Suprapubic skin (tissue), 4 donors: ENCODE results near the gene NAIF1. TPM values are rescaled to one million over a fixed set of nuclear protein-coding genes. Genes with fewer than 3 reads are reported as not detected.

ENCODE experiments used
- DNase-seq, 2 donors: peaks; one replicate each; pipeline ENCODE4 v3.0.0-alpha.2; 2019; ENCODE audit warnings: low spot score in 2 of 2
- H3K27ac ChIP-seq: fragments of 200-600 bp; sonication (generic); one replicate; pipeline ENCODE4 v1.5.1; 2019
- H3K27me3 ChIP-seq: fragments of 200-600 bp; sonication (generic); one replicate; pipeline ENCODE4 v1.5.1; 2019
- H3K36me3 ChIP-seq: fragments of 200-600 bp; sonication (generic); one replicate; pipeline ENCODE4 v1.5.1; 2019
- H3K4me1 ChIP-seq: fragments of 200-600 bp; sonication (generic); one replicate; pipeline ENCODE4 v1.5.1; 2019
- H3K4me3 ChIP-seq: fragments of 200-600 bp; sonication (generic); one replicate; pipeline ENCODE4 v1.5.1; 2019; ENCODE audit warnings: mild to moderate bottlenecking
- H3K9me3 ChIP-seq: fragments of 200-600 bp; sonication (generic); one replicate; pipeline ENCODE4 v1.5.1; 2019
- CTCF ChIP-seq, 2 donors: fragments of 200-600 bp in 1 of 2; fragments of 450-650 bp in 1 of 2; sonication (generic) in 1 of 2; IDR thresholded peaks; one replicate each; pipeline ENCODE4 v1.5.1; 2016 to 2019; ENCODE audit warnings: antibody characterized with exemption in 2 of 2, mild to moderate bottlenecking in 1 of 2, moderate library complexity in 1 of 2
- EP300 ChIP-seq: sonication (generic); formaldehyde crosslinking; IDR thresholded peaks from one replicate; pipeline ENCODE4 v1.6.1; 2017; ENCODE audit warnings: antibody characterized with exemption
- POLR2A ChIP-seq, 2 donors: fragments of 450-650 bp; IDR thresholded peaks; one replicate each; pipeline ENCODE4 v1.6.1; 2017; ENCODE audit warnings: antibody characterized with exemption in 2 of 2, mild to moderate bottlenecking in 2 of 2, moderate library complexity in 2 of 2
- POLR2AphosphoS5 ChIP-seq, 3 donors: sonication (generic); formaldehyde crosslinking; IDR thresholded peaks; one replicate each; pipeline ENCODE4 v1.6.1; 2017; ENCODE audit warnings: antibody characterized with exemption in 3 of 3
- WGBS: methylation state at CpG from one replicate; pipeline ENCODE4 v1.1.5; 2018; 5-methylcytosine and 5-hydroxymethylcytosine counted together
- total RNA-seq, 4 donors: library from RNA; depleted of rRNA; stranded (reverse); fragments of >200 nt; gene quantifications; one replicate each; pipeline ENCODE4 v1.1.0, GENCODE V29; 2016

The NAIF1 gene
- total RNA-seq, 4 donors from 2014 or later: 9.6 to 14.7 (median 12.6) TPM

- WGBS: 100% methylated on average over 2 of the region's 23 CpGs
- TF ChIP-seq CTCF (IDR thresholded peaks at IDR 0.05): no peak
- no peak for TF ChIP-seq EP300
- TF ChIP-seq POLR2AphosphoS5 (IDR thresholded peaks at IDR 0.05): no peak
- no peak for TF ChIP-seq POLR2A (IDR thresholded peaks at IDR 0.05)
- Histone ChIP-seq H3K4me3 (no peak overlapping the region), H3K27ac (no peak overlapping the region), H3K27me3 (no peaks in the 10 kb centered on the region), H3K4me1 (peaks cover 14% of the 10 kb centered on the region), H3K36me3 (peaks cover 60% of the 10 kb centered on the region), H3K9me3 (no peaks in the 10 kb centered on the region)
- peak in 1 of 2 donors; percentile 64 for DNase-seq
Measured at GRCh38 chr9:128106940-128107467, 39.9 kb upstream of the NAIF1 start.

GRCh38 chr9:128106181-128106939, 39.2 kb upstream of the NAIF1 start:
- H3K4me1 ChIP-seq: peaks cover 16% of the 10 kb centered on the region
- no peaks in the 10 kb centered on the region for H3K27me3 ChIP-seq
- no peak for TF ChIP-seq POLR2A (IDR thresholded peaks at IDR 0.05)
- TF ChIP-seq CTCF (IDR thresholded peaks at IDR 0.05): no peak
- TF ChIP-seq EP300: no peak
- TF ChIP-seq POLR2AphosphoS5 (IDR thresholded peaks at IDR 0.05): no peak
- 95% methylated on average over 11 of the region's 23 CpGs for WGBS
- no peak overlapping the region for H3K27ac ChIP-seq
- H3K36me3 ChIP-seq: peaks cover 67% of the 10 kb centered on the region
- no peaks in the 10 kb centered on the region for H3K9me3 ChIP-seq
- DNase-seq: no peak
- H3K4me3 ChIP-seq: no peak overlapping the region

- TF ChIP-seq POLR2AphosphoS5 (IDR thresholded peaks at IDR 0.05) (no peak), POLR2A (IDR thresholded peaks at IDR 0.05) (no peak), EP300 (no peak)
- peaks cover 71% of the 10 kb centered on the region for H3K36me3 ChIP-seq
- no peaks in the 10 kb centered on the region for H3K27me3 ChIP-seq
- no peak for DNase-seq
- peaks cover 23% of the 10 kb centered on the region for H3K4me1 ChIP-seq
- no peaks in the 10 kb centered on the region for H3K9me3 ChIP-seq
- no peak overlapping the region for H3K4me3 ChIP-seq
- H3K27ac ChIP-seq: no peak overlapping the region
- WGBS: 91% methylated on average over 21 of the region's 21 CpGs
Measured at GRCh38 chr9:128105538-128106175, 38.5 kb upstream of the NAIF1 start.

- H3K27me3 ChIP-seq: no peaks in the 10 kb centered on the region
- no peak for DNase-seq
- no peaks in the 10 kb centered on the region for H3K9me3 ChIP-seq
- H3K36me3 ChIP-seq: peaks cover 71% of the 10 kb centered on the region
- WGBS: 0% methylated on average over 1 of the region's 6 CpGs
- peaks cover 32% of the 10 kb centered on the region for H3K4me1 ChIP-seq
- no peak overlapping the region for H3K27ac ChIP-seq
- no peak overlapping the region for H3K4me3 ChIP-seq
- TF ChIP-seq EP300 (no peak), POLR2AphosphoS5 (IDR thresholded peaks at IDR 0.05) (no peak), POLR2A (IDR thresholded peaks at IDR 0.05) (no peak), CTCF (IDR thresholded peaks at IDR 0.05) (no peak)
Measured at GRCh38 chr9:128104171-128104618, 37.1 kb upstream of the NAIF1 start.

- TF ChIP-seq CTCF (IDR thresholded peaks at IDR 0.05) (peak in 1 of 2 donors; percentile 11), POLR2A (IDR thresholded peaks at IDR 0.05) (no peak)
- Histone ChIP-seq H3K9me3 (no peaks in the 10 kb centered on the region), H3K36me3 (peaks cover 68% of the 10 kb centered on the region), H3K4me1 (peaks cover 37% of the 10 kb centered on the region), H3K27ac (no peak overlapping the region), H3K27me3 (no peaks in the 10 kb centered on the region), H3K4me3 (no peak overlapping the region)
- 80% methylated on average over 8 of the region's 8 CpGs for WGBS
- no peak for DNase-seq
Measured at GRCh38 chr9:128103589-128103962, 36.5 kb upstream of the NAIF1 start.
